Keratinocyte (primary cell): ENCODE data around the gene PSAP. TPM values are rescaled to one million over a fixed set of nuclear protein-coding genes. Genes with fewer than 3 reads are reported as not detected.
A peak's percentile ranks its signal among the peaks of the same experiment; 100 is the strongest.

Experiments
- DNase-seq: peaks from one replicate; pipeline ENCODE4 v3.0.0-alpha.2; 2011; ENCODE audit warnings: low read depth, missing footprints, low spot score
- FAIRE-seq: peaks from 2 replicates; lab custom pipeline; 2011; peaks lifted over from hg19 to GRCh38; lab: Jason Lieb, UNC
- H2AFZ ChIP-seq: 2 replicates; pipeline ENCODE4 v1.6.0; 2012; ENCODE audit warnings: low read length, control low read depth, inconsistent platforms; ENCODE audit not compliant: control insufficient read depth
- H3K27ac ChIP-seq: 2 replicates; pipeline ENCODE4 v1.5.1; 2011; ENCODE audit warnings: low read length; ENCODE audit not compliant: control insufficient read depth, insufficient read depth
- H3K27me3 ChIP-seq: 3 replicates; pipeline ENCODE4 v1.6.0; 2011; ENCODE audit warnings: low read length; ENCODE audit not compliant: control insufficient read depth, insufficient read depth; ENCODE audit errors: extremely low read depth
- H3K36me3 ChIP-seq, 2 experiments: 2 replicates in 1 of 2; 3 replicates in 1 of 2; pipeline ENCODE4 v1.5.1; 2011; ENCODE audit warnings: low read length in 2 of 2, mild to moderate bottlenecking in 1 of 2; ENCODE audit not compliant: control insufficient read depth in 2 of 2, insufficient read depth in 2 of 2; ENCODE audit errors: extremely low read depth in 1 of 2
- H3K4me1 ChIP-seq: 3 replicates; pipeline ENCODE4 v1.5.1; 2011; ENCODE audit warnings: low read length; ENCODE audit not compliant: control insufficient read depth, insufficient read depth; ENCODE audit errors: extremely low read depth
- H3K4me2 ChIP-seq: 3 replicates; pipeline ENCODE4 v1.6.0; 2011; ENCODE audit warnings: low read depth, low read length; ENCODE audit not compliant: control insufficient read depth, insufficient read depth; ENCODE audit errors: extremely low read depth
- H3K4me3 ChIP-seq, 3 experiments: fragments of 200-600 bp in 1 of 3; sonication (generic) in 1 of 3; 2 replicates in 2 of 3; 3 replicates in 1 of 3; pipeline ENCODE4 v1.5.1; 2011 to 2016; ENCODE audit warnings: low read length in 3 of 3, mild to moderate bottlenecking in 3 of 3, control low read depth in 2 of 3, inconsistent platforms in 1 of 3, low read depth in 1 of 3, mixed read lengths in 1 of 3, mixed run types in 1 of 3, moderate library complexity in 1 of 3; ENCODE audit not compliant: control insufficient read depth in 2 of 3, insufficient read depth in 2 of 3; ENCODE audit errors: extremely low read depth in 1 of 3
- H3K79me2 ChIP-seq: 2 replicates; pipeline ENCODE4 v1.6.0; 2012; ENCODE audit warnings: low read length; ENCODE audit not compliant: control insufficient read depth, insufficient read depth
- H3K9ac ChIP-seq: 3 replicates; pipeline ENCODE4 v1.6.0; 2011; ENCODE audit warnings: low read length; ENCODE audit not compliant: control insufficient read depth, insufficient read depth; ENCODE audit errors: extremely low read depth
- H3K9me1 ChIP-seq: 3 replicates; pipeline ENCODE4 v1.6.0; 2011; ENCODE audit warnings: low read length; ENCODE audit not compliant: control insufficient read depth, insufficient read depth; ENCODE audit errors: extremely low read depth
- H3K9me3 ChIP-seq: 2 replicates; pipeline ENCODE4 v1.5.1; 2012; ENCODE audit warnings: low read depth, low read length; ENCODE audit not compliant: control insufficient read depth
- H4K20me1 ChIP-seq: 3 replicates; pipeline ENCODE4 v1.6.0; 2011; ENCODE audit warnings: low read length; ENCODE audit not compliant: control insufficient read depth, insufficient read depth; ENCODE audit errors: extremely low read depth
- EZH2 ChIP-seq: IDR thresholded peaks from one replicate; pipeline ENCODE4 v1.6.1; 2012; ENCODE audit warnings: inconsistent platforms, mild to moderate bottlenecking, low read length, moderate library complexity
- dilution Hi-C: fragments of 300-500 bp; cut with MboI; formaldehyde crosslinking; loops from one replicate; pipeline ENCODE4 v1.7.0; 2020; ENCODE audit warnings: low sequenced_read_pairs; ENCODE audit not compliant: extremely low pct_ligation_motif_present
- polyA plus RNA-seq, 5 experiments: library from polyadenylated mRNA; depleted of rRNA in 3 of 5; stranded (reverse) in 3 of 5; stranded (forward) in 1 of 5; unstranded in 1 of 5; fragments of >200 nt; gene quantifications; 1 replicate in 1 of 5; 2 replicates in 3 of 5; 3 replicates in 1 of 5; pipeline versions ENCODE4 v1.2.1 to v1.2.3, GENCODE V29; 2011 to 2012; ENCODE audit warnings: missing spikeins in 2 of 5, low read depth in 1 of 5, low replicate concordance in 1 of 5
- TF ChIP-seq, protein P1 (sequence below), 3 experiments: IDR thresholded peaks in 1 of 3; conservative IDR thresholded peaks in 1 of 3; optimal IDR thresholded peaks in 1 of 3; 2 replicates in 2 of 3; 3 replicates in 1 of 3; pipeline versions ENCODE3 to v1.5.1; 2011; ENCODE audit warnings: low read length in 3 of 3, mild to moderate bottlenecking in 3 of 3, moderate library complexity in 2 of 3, control low read depth in 1 of 3, inconsistent platforms in 1 of 3; ENCODE audit not compliant: insufficient read depth in 2 of 3; ENCODE audit errors: extremely low read depth in 1 of 3

The PSAP gene
- polyA plus RNA-seq, 1 donor (not counting 4 experiments of a cell fraction or from before 2014, with no cell fraction given) = 1,075 TPM

DNA sequence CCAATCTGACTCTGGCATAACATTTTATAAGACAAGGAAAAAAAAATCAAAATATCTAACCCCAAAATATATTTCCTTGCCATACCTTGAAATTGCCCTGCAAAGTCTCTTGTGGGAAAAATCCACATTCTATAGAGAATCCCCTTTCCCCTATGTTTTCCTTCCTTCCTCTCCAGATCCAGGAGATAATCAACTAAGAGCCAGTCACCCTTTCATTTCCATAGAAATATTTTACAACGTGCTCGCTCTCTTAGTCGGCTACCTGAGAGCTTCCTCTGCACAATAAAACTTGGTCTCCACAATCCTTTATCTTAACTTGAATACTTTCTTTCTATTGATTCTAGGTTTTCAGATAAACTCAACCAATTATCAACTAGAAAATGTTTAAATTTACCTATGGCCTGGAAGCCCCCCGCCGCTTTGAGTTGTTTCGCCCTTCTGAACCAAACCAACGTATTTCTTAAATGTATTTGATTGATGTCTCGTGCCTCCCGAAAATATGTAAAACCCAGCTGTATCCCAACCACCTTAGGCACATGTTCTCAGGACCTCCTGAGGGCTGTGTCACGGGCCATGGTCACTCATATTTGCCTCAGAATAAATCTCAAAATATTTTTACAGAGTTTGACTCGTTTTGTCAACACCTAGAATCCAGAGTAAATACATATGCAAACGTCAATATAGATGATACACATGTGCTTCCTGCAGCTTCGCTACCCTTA lies 869 bp downstream of the PSAP start:
- peaks cover 45% of the 10 kb centered on the region for H3K4me1 ChIP-seq
- no peaks in the 10 kb centered on the region for H3K9me3 ChIP-seq
- peak overlapping the region; percentile 97 to 100 (median 99) for H3K4me3 ChIP-seq
- DNase-seq (no peak), FAIRE-seq (no peak)
- no peak overlapping the region for H2AFZ ChIP-seq
- dilution Hi-C loops = no loop called here
- H3K9me1 ChIP-seq = peaks cover 7% of the 10 kb centered on the region
- H3K79me2 ChIP-seq = peaks cover 58% of the 10 kb centered on the region
- H4K20me1 ChIP-seq = peaks cover 11% of the 10 kb centered on the region
- H3K27ac ChIP-seq = peak overlapping the region; percentile 98
- peak overlapping the region; percentile 92 for H3K4me2 ChIP-seq
- no peak for TF ChIP-seq EZH2
- TF ChIP-seq, protein P1, sequence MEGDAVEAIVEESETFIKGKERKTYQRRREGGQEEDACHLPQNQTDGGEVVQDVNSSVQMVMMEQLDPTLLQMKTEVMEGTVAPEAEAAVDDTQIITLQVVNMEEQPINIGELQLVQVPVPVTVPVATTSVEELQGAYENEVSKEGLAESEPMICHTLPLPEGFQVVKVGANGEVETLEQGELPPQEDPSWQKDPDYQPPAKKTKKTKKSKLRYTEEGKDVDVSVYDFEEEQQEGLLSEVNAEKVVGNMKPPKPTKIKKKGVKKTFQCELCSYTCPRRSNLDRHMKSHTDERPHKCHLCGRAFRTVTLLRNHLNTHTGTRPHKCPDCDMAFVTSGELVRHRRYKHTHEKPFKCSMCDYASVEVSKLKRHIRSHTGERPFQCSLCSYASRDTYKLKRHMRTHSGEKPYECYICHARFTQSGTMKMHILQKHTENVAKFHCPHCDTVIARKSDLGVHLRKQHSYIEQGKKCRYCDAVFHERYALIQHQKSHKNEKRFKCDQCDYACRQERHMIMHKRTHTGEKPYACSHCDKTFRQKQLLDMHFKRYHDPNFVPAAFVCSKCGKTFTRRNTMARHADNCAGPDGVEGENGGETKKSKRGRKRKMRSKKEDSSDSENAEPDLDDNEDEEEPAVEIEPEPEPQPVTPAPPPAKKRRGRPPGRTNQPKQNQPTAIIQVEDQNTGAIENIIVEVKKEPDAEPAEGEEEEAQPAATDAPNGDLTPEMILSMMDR (optimal IDR thresholded peaks at IDR 0.05 in 1 of 3, IDR thresholded peaks at IDR 0.05 in 1 of 3, conservative IDR thresholded peaks at IDR 0.05 in 1 of 3; ENCODE audit: extremely low read depth in 1 of 3, insufficient read depth in 2 of 3, low read length in 3 of 3) = no peak
- H3K27me3 ChIP-seq = no peaks in the 10 kb centered on the region
- peak overlapping the region; percentile 99 for H3K9ac ChIP-seq
- H3K36me3 ChIP-seq = peaks cover 3 to 5% of the 10 kb centered on the region in 2 experiments

DNA sequence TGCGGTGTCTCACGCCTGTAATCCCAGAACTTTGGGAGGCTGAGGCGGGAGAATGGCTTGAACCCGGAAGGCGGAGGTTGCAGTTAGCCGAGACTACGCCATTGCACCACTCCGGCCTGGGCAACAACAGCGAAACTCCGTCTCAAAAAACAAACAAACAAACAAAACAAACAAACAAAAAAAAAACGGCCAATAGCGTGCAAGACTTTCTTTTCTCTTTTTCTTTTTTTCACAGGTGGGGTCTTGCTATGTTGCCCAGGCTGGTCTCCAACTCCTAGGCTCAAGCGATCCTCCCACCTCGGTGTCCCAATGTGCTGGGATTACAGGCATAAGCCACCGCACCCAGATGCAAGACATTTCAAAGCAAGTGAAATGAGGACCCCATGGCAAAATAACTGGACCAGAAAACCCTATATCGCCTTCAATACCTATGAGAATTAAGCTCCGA lies 1.6 kb downstream of the PSAP start:
- Histone ChIP-seq H3K4me2 (peak overlapping the region; percentile 92), H3K4me3 (peak overlapping the region; percentile 97 to 100 (median 99)), H4K20me1 (peaks cover 11% of the 10 kb centered on the region), H3K9me3 (no peaks in the 10 kb centered on the region), H3K27me3 (no peaks in the 10 kb centered on the region), H3K79me2 (peaks cover 65% of the 10 kb centered on the region), H2AFZ (no peak overlapping the region), H3K9me1 (peaks cover 7% of the 10 kb centered on the region), H3K27ac (peak overlapping the region; percentile 98), H3K4me1 (peaks cover 45% of the 10 kb centered on the region), H3K9ac (peak overlapping the region; percentile 99), H3K36me3 (peaks cover 3 to 5% of the 10 kb centered on the region in 2 experiments)
- no peak for FAIRE-seq
- TF ChIP-seq EZH2 = no peak
- TF ChIP-seq, protein P1 (optimal IDR thresholded peaks at IDR 0.05 in 1 of 3, IDR thresholded peaks at IDR 0.05 in 1 of 3, conservative IDR thresholded peaks at IDR 0.05 in 1 of 3; ENCODE audit: extremely low read depth in 1 of 3, insufficient read depth in 2 of 3, low read length in 3 of 3) = no peak
- dilution Hi-C loops = no loop called here
- DNase-seq = no peak
